ENCODE data around the gene DDRGK1.

DDRGK1 gene

DNA sequence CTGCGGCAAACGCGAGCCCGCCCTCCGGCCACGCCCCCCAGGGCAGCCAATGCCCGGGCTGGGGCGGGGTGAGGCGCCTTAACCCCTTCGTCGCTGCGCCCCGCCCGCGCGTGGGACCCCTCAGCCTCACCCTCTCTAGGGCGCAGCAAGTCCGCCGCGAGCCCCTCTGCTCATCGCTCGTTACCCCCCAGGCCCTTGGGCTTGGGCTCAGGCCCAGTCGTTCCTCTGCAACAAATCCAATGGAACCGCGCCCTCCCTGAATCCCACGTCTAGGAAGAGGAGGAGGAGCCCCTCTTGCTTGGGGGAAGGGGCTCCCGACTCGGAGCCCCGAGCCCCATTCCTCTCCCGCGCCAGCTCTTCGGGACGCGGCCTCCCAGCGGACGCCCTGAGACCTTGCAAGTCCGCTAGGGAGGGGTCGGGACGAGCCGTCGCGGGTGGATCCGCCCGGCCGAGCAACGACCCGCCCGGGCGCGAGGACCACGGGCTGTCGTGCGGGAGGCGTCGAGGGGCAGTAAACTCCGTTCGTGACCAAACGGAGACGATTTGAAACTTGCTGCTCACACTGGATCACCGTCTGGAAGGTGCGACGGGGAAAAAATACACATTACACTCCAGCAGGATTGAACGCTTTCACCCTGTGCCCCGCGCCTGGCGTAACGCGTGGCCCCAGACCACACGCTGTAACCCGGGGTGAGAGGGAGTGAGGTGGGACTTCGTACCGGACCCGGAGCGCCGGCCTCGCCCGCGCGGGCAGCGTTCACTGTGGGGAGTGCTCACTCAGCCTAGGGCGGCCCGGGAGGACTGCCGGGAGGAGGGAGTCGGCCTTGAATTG, 30.7 kb downstream of the DDRGK1 start:
- peaks cover 8% of the 10 kb centered on the region; the same call in 1 of the 2 replicates for H3K4me1 ChIP-seq (ENCODE audit: insufficient read depth, low read length)
- H3K9me3 ChIP-seq (ENCODE audit: control insufficient read depth, insufficient read depth, low read length), result no peaks in the 10 kb centered on the region
- no peaks in the 10 kb centered on the region for H3K36me3 ChIP-seq (ENCODE audit: insufficient read depth, low read length)
- peak overlapping the region; percentile 95 for H3K9ac ChIP-seq (ENCODE audit: low read depth, low read length)

DNA sequence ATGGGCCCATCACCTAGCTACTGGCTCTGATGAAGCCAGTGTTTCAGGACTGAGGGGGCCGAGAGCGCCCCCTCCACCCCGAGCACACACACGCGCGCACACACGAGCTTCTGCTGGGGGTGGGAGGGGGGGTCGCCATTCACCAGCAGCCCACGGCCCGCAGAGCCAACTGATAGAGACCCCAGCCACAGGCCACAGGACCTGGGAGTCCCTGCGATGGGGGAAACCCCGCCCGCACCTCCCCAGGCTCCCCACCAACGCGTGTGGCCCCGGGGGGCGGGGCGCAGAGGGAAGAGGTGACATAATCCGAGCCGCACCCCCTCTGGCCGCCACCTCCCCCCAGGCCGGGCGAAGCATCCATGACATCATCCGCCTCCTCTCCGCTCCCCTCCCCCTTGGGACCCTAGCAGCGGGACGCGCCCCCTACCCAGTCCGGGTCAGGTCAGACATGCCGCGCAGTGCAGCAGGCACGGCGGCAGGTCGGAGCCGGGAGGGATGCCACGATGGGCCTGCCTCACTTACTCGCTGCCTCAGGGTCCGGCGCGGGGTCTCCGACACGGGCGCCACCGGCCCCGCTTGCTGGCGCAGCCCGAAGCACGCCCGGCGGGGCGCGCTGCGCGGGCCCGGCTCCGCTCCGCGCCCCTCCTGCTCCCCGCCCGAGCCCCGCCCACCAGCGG, 31.4 kb downstream of the DDRGK1 start, which contains the start of gene LZTS3:
LZTS3 (minus strand) TSS at position 617 of the 677 bp plus-strand sequence. CDS start 6,386 bp downstream, outside the sequence.
- Histone ChIP-seq H3K9ac (ENCODE audit: low read depth, low read length) (peak within 1 kb of the TSS; percentile 95), H3K36me3 (ENCODE audit: insufficient read depth, low read length) (no peaks in the 10 kb centered on the region), H3K9me3 (ENCODE audit: control insufficient read depth, insufficient read depth, low read length) (no peaks in the 10 kb centered on the region), H3K4me1 (ENCODE audit: insufficient read depth, low read length) (peaks cover 9% of the 10 kb centered on the region; the same call in 1 of the 2 replicates)

DNA sequence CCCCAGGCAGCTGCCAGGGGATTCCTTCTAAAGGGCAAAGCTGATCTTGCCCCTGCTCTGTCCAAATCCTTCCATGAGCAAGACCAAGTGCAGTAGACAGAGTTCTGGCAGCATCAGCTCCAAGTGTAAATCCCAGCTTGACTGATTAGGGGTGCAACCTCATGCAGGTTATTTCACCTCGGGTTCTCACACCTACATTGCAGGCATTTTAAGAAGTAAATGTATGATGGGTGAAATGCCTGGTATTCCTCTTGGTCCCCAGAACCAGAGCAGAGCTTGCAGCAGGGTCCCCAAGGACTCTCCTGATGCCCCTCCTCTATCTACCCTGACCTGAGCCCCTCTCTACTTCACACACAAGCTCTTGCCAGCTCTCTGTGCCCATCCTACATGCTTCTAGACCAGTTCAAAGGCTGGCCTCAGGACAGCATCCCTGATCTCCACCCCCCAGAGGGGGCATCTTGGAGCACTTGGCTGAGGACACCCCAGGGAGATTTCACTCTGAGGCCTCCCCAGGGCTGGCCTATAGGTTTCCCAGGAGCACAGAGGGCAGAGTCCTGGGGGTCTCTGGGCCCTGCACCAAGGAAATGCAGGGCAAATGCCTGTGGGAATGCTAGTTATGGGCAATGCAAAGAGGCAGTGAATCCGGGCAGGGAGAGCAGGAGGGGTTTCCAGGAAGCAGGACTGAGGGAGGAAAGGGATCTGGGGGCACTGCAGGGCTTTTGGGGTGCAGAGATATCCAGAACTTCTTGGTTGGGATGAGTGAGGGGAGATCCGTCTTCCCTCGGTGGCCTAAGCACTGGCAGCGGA, 32.2 kb downstream of the DDRGK1 start:
- peak overlapping the region; percentile 95 for H3K9ac ChIP-seq (ENCODE audit: low read depth, low read length)
- H3K9me3 ChIP-seq (ENCODE audit: control insufficient read depth, insufficient read depth, low read length), result no peaks in the 10 kb centered on the region
- no peaks in the 10 kb centered on the region for H3K36me3 ChIP-seq (ENCODE audit: insufficient read depth, low read length)
- peaks cover 12% of the 10 kb centered on the region for H3K4me1 ChIP-seq (ENCODE audit: insufficient read depth, low read length)

DNA sequence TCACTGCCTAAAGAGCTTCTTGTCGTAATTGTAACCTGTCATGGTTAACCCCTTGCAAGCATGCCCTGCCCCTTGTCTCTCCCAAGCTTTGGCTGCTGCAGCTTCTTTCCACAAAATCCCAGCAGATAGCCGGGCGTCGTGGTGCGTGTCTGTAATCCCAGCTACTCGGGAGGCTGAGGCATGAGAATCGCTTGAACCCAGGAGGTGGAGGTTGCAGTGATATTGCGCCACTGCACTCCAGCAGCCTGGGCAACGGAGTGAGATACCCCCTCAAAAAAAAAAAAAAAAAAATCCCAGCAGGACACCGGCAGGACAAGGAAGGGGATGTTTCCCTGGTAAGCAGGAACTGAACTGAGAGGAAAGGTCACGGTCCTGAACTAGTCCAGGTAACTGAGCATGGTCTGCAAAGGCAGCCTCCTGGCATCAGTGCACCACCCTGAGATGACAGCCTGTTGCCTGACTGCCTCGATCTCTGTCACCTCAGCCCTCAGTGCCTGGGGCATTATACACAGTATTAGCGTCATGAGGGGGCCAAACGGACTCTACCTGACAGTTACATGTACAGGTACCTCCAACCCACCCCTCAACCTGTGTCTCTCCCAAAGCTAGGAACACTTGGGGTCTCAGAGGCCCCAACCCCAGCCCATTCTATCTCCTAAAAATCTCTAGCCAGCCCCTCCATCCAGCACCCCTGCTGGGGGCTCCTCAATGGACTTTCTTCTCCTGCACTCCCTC, 32.9 kb downstream of the DDRGK1 start:
- Histone ChIP-seq H3K9me3 (ENCODE audit: control insufficient read depth, insufficient read depth, low read length) (no peaks in the 10 kb centered on the region), H3K9ac (ENCODE audit: low read depth, low read length) (no peak overlapping the region), H3K36me3 (ENCODE audit: insufficient read depth, low read length) (no peaks in the 10 kb centered on the region), H3K4me1 (ENCODE audit: insufficient read depth, low read length) (peaks cover 13% of the 10 kb centered on the region)

DNA sequence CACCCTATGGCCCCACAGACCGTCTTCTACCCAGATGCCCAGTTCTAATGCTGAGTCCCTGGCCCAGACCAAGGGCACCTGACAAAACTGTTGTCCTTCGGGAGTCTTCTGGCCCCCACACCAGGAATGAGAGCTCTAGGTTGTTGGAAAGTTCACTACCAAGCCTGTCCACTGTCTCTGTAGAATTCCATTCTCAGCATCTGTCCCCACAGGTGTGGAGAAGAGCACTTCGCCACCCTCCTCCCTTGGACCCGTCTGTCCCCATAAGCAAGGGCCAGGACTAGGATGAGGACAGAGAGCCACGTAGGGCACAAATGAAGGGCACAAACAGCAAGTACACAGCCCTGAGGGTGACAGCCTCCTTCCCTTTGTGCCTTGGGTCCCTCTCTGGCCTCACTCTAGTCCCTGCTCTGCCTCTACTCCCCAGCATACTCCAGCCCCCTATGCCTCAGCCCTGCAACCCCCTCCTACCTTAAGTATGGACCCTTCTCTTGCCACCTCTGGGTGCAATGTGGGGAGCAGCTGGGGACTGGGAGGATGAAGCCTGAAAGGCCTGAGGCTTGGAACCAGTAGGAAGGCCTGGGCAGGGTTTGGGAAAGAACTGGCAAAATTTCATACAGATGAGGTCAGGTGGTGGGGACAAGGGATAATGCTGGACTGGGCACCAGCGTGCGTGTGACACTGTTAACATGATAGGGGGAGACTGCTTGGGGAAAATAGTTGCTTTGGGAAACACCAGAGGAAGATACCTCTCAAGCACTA, 35.5 kb downstream of the DDRGK1 start:
- 0 out of 2 replicates have a peak overlapping the region, but pooled peaks have one; percentile 53 for H3K9ac ChIP-seq (ENCODE audit: low read depth, low read length)
- no peaks in the 10 kb centered on the region for H3K9me3 ChIP-seq (ENCODE audit: control insufficient read depth, insufficient read depth, low read length)
- no peaks in the 10 kb centered on the region for H3K36me3 ChIP-seq (ENCODE audit: insufficient read depth, low read length)
- H3K4me1 ChIP-seq (ENCODE audit: insufficient read depth, low read length), result peaks cover 13% of the 10 kb centered on the region

DNA sequence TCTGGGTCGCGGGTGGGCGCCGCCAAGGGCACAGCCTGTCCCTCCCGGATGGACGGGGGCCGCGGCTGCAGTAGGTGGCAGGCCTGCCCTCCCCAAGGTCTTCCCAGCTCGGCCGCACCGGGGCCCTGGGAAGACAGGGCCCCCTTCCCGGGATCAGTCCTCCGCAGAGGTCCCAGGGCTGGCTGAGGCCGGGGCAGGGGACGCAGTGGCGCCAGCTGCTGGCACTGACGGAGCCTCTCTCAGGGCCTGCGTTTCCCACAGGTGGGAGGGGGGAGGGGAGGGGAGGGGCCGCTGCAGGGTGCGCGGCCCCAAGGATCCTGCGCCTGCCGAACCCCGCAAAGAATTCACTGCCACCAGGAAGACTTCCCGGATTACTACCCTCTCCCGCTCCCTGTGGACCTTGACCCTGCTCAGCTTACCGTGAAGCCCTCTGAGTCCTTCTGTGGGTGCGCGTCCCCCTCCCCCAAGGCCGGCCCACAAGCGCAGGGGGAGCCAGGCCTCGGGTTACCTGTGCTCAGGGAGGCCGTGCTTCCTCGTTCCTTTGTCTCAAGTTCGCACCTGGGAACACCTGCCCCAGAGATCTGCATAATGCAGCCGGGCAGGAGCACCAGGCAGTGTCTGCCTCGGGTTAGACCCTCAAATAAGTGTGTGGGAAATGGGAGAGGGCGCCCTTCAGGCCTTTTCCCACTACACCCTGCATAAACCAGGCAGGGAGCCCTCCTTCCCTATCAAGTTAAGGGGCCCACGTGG, 36.2 kb downstream of the DDRGK1 start:
- H3K9ac ChIP-seq (ENCODE audit: low read depth, low read length), result peak overlapping the region; percentile 53; the same call in 1 of the 2 replicates
- H3K36me3 ChIP-seq (ENCODE audit: insufficient read depth, low read length), result no peaks in the 10 kb centered on the region
- H3K9me3 ChIP-seq (ENCODE audit: control insufficient read depth, insufficient read depth, low read length), result no peaks in the 10 kb centered on the region
- H3K4me1 ChIP-seq (ENCODE audit: insufficient read depth, low read length), result peaks cover 13% of the 10 kb centered on the region

DNA sequence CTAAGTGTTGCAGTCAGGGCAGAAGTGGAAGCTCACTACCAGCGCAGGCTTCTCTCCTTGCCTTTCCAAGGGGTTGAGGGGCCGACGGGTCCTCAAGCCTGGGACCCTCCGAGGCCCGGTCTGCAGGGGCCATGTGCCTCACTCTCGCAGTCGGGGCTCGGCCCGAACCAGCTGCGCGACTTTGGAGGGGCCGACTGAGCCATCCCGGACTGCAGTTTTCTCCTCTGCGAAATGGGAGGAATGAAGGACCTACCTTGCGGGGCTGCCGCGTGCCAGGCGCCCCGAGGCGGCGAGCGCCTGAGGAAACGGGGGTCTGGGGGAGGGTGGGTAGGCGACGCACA, 36.8 kb downstream of the DDRGK1 start:
- Histone ChIP-seq H3K36me3 (ENCODE audit: insufficient read depth, low read length) (no peaks in the 10 kb centered on the region), H3K4me1 (ENCODE audit: insufficient read depth, low read length) (peaks cover 13% of the 10 kb centered on the region), H3K9me3 (ENCODE audit: control insufficient read depth, insufficient read depth, low read length) (no peaks in the 10 kb centered on the region), H3K9ac (ENCODE audit: low read depth, low read length) (peak overlapping the region; percentile 53)

DNA sequence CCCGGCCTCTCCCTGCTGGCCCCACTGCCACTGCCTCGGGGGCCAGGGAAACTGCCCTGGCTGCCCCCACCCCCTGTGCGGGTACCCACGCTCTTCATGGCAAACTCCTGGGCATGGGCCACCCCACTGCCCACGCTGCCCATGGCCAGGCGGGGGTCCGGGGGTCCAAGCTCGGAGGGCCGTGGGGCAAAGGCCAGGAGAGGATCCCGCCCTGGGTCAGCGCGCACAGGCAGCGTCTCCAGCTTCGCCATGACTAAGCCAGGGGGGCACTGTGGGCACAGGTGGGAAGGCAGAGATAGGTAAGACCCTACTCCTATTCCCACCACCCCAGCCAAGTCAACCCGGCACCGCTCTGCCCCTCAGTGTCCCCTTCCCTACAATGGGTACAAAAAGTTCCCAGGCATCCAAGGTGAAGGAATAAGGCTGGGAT, 37.6 kb downstream of the DDRGK1 start:
- no peaks in the 10 kb centered on the region for H3K36me3 ChIP-seq (ENCODE audit: insufficient read depth, low read length)
- H3K9me3 ChIP-seq (ENCODE audit: control insufficient read depth, insufficient read depth, low read length), result no peaks in the 10 kb centered on the region
- peaks cover 16% of the 10 kb centered on the region for H3K4me1 ChIP-seq (ENCODE audit: insufficient read depth, low read length)

DNA sequence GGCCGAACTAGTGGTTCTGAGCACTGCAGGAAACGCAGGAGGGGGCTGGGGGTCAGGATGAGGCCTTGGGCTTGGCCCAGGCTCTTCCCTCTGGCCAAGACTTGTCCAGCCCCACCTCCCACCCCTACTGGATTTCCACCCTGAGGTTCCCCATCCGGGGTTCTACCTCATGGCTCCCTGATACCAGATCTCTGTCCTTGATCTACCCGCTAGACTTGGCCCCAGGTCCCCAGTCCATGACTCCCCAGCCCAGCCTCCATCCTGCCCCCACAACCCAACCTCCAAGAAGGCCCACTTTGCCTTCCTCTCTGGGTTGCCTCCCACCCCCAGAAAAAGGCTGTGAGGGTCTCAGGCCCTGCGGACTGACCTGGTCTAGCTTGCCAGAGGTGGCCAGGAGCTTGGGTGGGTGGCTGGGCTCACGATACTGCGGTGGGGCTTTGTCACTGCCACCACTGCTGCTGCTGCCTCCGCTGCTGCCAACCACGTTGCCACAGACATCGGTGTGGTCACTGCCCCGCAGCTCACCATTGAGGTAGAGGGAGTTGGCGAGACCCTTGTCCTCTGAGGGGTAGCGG, 38.1 kb downstream of the DDRGK1 start:
- Histone ChIP-seq H3K36me3 (ENCODE audit: insufficient read depth, low read length) (no peaks in the 10 kb centered on the region), H3K9me3 (ENCODE audit: control insufficient read depth, insufficient read depth, low read length) (no peaks in the 10 kb centered on the region), H3K4me1 (ENCODE audit: insufficient read depth, low read length) (peaks cover 16% of the 10 kb centered on the region)

More for the DNA sequence above, 37.6 kb downstream of the DDRGK1 start:
- no peak overlapping the region for H3K9ac ChIP-seq (ENCODE audit: low read depth, low read length)

DNA sequence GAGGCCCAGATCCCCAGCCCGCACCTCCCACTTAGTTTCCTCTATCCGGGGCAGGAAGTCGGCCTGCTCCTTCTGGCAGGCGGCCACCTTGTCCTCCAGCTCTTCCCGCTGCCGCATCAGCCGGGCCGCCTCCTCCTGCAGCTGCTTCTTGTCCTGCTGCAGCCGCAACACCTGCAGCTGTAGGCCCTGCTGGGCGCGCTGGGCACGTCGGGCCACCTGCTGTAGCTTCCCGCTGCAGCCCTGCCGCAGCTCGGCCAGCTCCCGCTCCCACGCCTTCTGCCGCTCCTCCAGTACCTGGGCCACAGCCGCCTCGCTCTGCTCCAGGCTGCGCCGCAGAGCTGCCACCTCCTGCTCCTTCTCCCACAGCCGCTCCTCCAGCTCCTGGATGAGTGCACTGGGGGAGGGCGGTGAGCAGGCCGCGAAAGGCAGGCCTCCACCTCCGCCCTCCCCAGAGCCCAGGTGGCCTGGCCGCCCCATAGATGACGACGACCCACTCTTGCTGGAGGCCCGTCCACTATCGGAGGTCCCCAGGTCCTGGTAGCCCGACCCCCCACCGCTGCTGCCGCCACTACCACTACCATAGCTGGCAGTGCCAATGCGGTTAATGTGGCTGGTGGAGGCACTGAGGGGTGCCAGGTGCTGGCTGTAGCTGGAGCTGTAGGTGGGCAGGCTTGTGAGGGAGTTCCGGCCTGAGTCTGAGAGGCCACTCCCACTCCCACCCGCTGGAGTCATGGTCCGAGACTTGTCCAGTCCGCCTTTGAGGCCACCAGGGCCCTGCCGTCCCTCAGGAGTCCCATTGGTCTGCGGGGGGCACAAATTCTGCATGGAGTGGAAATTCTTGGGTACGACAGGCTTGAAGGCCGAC, 38.8 kb downstream of the DDRGK1 start:
- peaks cover 12% of the 10 kb centered on the region for H3K4me1 ChIP-seq (ENCODE audit: insufficient read depth, low read length)
- H3K36me3 ChIP-seq (ENCODE audit: insufficient read depth, low read length), result no peaks in the 10 kb centered on the region
- H3K9me3 ChIP-seq (ENCODE audit: control insufficient read depth, insufficient read depth, low read length), result no peaks in the 10 kb centered on the region
- H3K9ac ChIP-seq (ENCODE audit: low read depth, low read length), result no peak overlapping the region

More for the DNA sequence above, 38.1 kb downstream of the DDRGK1 start:
- no peak overlapping the region for H3K9ac ChIP-seq (ENCODE audit: low read depth, low read length)

DNA sequence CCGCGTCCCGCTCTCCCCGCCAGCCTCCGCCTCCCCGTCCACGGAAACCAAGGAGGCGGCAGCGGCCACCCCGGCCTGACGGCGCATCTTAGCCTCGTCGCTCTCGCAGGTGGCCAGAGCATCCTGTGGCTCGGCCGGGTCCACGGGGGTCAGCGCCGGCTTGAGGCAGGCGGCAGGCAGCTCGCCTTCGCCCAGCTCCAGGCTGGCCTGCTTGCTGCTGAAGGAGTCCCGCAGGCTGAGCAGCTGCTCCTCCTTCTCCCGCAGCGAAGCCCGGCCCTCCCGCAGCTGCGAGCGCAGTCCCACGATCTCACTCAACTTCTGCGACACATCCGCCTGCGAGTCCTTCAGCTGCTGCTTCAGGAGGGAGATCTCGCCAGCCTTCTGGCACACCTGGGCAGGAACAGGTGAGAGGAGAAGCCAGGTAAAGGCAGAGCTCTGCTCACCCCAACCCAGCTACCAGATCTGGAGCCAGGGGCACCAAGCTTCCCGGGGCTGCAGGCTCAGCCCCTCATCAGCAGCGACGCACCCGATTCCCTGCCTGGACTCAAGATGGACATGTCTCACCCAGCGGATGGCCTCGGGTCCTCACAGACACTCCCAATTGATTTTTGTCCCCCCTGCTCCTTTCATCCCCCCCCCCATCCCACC, 39.6 kb downstream of the DDRGK1 start:
- no peak overlapping the region for H3K9ac ChIP-seq (ENCODE audit: low read depth, low read length)
- peaks cover 12% of the 10 kb centered on the region for H3K4me1 ChIP-seq (ENCODE audit: insufficient read depth, low read length)
- H3K9me3 ChIP-seq (ENCODE audit: control insufficient read depth, insufficient read depth, low read length), result no peaks in the 10 kb centered on the region
- H3K36me3 ChIP-seq (ENCODE audit: insufficient read depth, low read length), result no peaks in the 10 kb centered on the region
